ENCODE data around the gene IFNLR1.

The IFNLR1 gene

DNA sequence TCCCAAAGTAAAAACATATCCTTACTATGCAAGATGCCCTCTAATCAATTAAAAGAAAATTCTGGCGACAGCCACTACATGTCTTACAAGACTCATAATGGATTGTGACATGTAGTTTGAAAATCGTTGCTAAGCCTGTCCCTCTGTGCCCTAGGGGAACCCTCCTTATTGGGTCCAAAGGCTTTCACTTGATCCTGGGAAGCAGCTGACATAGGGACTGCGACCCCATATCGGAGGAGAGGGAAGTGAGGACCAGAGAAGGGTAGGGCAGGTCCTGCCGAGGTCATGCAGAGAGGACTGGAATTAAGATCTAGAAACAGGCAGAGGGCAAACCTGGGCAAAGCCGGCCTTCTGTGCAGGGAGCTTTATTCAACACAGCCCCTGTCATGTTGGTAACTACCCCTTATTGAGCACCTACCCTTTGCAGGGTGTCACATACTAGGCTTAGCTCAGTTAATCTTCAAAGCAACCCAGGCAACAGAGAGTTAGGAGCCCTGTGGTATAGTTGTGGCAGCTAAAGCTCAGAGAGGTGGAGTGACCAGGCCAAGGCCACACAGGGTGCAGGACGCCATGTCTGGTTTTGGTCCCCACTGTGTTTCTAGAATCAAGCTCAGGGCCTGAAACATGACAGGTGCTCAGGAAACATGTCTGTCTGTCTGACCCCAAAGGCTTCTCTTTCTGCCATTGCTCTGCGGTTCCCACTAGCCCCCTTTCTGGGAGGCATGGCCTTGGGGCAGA, 18.4 kb upstream of the IFNLR1 start:
- DNase-seq (ENCODE audit: low read depth), result no peak

DNA sequence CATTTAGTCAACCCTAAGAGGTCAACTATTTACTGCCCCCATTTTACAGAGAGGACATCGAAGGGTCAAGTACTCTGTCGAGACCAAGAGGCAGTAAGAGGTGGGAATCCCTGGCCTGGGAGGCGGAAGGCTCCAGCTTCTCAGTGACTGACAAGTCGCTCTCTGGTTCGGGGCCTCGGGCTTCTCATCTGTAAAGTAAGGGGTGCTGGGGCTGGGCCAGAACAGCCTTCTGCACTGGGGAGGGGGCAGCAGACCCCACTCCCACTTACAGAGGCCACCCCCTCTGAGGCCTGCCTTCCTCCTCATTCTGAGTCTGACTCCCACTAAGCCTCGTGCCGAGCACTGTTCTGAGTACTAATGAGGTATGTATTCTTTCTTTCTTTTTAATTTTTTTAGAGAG, 17.0 kb upstream of the IFNLR1 start:
- no peak for DNase-seq (ENCODE audit: low read depth)

DNA sequence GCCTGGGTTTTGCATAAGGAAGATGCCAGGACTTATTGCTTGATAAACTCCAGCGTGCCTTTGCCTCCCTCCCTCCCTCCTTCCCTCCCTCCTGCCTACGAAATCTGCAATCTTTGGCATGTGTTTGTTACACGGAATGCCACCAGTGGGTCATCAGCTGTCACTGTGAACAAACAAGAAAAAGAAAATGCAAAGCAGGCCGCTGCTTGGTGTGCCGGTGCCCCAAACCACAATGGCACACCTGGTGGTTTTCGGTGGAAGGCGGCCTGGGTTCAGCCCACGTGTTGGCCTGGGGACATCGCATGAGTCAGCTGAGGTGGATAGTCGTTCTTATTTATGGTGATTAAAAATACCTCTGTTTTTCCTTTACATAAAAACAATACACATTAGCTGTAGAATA, 16.3 kb upstream of the IFNLR1 start:
- no peak for DNase-seq (ENCODE audit: low read depth)

DNA sequence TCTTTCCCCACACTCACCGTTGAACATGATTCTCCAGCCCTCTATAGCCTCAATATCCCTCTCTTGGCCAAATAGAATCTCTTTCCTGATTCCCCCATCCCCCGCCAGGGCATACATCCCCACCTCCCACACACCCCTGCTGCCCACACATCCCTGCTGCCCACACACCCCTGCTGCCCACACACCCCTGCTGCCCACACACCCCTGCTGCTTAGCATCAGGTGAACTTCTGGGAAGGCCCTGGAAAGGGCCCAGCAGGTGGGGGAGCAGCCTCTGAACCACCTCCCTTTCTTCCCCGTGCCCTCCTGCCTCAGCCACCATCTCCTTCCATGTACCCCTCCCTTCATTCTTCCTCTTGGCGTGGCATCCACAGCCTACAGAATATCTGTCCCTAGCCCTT, 15.9 kb upstream of the IFNLR1 start:
- no peak for DNase-seq (ENCODE audit: low read depth)

DNA sequence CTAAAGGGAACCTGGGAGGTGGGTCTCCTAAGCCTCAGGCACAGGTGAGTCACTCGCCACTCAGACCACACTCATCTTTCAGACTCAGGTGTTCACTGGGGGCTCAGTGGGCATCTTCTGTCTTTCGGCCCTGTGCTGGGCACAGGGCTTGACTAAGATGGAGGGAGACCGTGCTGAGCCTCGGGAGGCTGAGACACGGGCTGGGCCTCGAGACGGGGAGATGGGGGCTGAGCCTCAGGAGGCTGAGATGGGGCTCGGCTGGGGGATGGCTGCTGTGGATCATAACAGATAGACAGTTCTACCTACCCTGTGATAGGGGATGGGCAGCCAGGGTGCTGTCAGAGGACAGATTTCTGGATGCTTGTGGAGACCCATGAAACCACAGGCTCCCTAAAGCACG, 15.5 kb upstream of the IFNLR1 start:
- no peak for DNase-seq (ENCODE audit: low read depth)

DNA sequence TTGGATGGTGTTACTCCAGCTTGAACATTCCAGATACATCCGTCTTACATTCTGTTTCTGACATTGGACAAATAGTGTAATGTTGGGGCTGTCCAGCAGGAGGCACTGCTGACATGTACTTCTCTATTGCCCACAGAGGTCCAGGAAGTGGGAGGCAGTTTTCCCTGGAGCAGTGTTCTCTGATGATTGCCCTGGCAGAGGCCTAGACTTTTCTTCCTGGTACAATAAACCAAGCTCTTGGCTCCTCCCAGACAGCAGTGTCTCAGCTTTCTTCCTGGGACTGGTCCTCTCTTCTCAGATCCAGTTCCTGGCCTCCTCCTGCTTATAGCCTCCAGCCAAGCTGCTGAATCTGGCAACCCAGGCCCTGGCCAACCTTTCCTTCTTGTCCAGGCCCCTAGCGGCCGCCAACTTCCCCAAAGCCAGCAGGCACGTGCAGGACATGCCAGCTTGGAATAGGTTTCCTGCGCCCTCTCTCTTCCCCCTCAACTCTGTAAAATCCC, 14.9 kb upstream of the IFNLR1 start:
- peak; percentile 84 for DNase-seq (ENCODE audit: low read depth)

DNA sequence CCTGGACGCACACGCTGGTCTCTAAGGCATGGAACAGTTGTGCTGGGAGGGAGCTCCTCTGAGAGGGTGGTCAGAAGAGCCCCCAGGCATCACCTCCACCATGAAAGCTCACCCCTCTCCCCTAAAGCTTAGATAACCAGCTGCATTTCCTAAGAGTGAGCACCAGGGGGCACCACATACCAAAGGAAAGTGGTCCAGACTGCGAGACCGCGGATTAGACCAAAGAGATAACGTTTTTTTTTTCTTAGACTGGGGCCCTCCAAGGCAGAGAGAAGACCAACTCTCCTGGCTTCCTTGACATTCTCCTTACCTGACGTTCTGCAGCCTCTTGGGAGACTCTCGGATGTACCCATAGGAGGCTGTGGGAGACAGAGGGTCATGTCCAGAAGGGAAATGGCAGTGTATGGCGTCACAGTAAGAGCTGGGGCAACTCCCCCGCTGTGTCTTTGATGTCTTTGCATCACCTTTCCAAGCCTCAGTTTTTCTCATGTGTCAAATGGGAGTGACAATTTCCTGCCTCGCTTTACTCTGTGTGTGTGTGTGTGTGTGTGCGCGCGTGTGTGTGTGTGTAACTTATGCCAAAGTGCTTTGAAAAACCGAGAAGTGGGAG, 12.3 kb upstream of the IFNLR1 start:
- DNase-seq (ENCODE audit: low read depth), result peak; percentile 51

DNA sequence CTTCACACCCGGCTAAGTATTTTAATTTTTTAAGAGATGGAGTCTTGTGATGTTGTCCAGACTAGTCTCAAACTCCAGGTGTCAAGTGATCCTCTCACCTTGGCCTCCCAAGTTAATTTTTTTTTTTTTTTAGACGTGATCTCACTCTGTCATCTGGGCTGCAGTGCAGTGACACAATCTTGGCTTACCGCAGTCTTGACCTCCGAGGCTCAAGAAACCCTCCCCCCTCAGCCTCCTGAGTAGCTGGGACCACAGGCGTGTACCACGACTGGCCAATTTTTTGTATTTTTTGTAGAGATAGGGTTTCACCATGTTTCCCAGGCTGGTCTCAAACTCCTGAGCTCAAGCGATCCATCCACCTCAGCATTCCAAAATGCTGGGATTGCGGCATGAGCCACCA, 11.7 kb upstream of the IFNLR1 start:
- no peak for DNase-seq (ENCODE audit: low read depth)

DNA sequence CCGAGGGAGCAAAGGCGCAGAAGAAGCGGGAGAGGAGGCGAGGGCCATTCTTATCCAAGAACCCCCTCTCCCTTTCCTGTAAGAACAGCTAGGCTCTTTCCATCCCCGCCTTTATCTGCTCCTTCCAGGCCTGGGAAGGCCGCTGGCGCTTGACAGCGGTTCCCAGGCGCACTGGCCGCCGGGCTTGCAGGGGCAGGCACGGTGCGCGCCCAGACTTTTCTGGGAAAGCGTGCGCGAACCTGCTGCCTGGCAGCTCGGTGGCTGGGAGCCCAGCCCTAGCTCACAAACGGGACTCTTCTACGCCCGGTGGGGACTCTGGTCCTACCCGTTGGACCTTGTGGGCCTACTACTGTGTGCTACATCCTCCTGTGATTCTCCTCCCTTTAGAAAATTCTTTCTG, 8.8 kb upstream of the IFNLR1 start:
- no peak for DNase-seq (ENCODE audit: low read depth)

DNA sequence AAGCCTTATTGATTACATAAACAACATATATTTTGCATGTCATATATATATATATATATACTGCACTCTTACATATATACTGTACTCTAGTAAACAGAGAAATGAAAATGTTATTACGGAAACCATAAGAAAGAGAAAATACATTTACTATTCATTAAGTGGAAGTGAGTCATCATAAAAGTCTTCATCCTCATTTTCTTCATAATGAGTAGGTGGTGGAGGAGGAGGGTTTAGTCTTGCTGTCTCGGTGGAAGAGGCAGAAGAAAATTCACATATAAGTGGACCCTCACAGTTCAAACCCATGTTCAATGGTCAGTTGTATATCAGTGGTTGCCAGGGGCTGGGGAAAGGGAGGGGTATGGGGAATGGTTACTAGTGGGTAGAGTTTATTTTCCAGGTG, 8.0 kb upstream of the IFNLR1 start:
- no peak for DNase-seq (ENCODE audit: low read depth)

DNA sequence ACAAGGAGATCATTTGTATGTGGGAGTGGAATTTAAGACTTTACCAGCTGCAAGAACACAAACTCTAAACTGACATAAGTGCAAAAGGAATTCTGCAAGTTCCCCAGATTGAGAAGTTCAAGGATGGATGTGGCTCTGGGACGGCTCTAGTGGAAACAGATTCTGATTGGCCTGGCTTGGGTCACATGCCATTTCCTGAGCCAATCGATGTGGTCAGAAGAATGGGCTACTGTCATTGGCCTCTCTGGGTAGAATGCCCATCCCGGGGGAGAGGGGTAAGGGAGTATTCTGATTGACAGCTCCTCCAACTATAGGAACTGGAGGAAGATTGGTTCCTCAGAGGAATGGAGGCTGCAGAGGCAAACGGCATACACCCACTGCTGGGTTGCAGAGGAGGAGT, 6.0 kb upstream of the IFNLR1 start:
- DNase-seq (ENCODE audit: low read depth), result no peak

DNA sequence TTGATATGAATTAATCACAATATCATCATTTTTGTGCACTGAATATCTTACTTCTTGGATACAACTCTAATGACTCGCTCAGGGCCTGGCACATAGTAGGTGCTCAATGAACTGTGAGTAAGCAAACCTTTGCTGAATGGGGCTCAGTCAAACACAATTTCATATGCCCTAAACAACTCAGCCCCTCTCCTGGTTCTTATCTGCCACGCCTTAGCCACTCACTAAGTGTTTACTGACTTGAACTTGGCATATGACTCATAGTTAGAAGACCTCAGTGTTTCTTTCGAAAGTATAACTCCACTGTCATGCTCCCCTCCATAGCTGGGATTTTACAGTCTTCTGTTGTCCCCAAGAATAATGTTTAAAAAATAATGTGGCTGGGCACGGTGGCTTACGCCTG, 4.8 kb upstream of the IFNLR1 start:
- DNase-seq (ENCODE audit: low read depth), result no peak

DNA sequence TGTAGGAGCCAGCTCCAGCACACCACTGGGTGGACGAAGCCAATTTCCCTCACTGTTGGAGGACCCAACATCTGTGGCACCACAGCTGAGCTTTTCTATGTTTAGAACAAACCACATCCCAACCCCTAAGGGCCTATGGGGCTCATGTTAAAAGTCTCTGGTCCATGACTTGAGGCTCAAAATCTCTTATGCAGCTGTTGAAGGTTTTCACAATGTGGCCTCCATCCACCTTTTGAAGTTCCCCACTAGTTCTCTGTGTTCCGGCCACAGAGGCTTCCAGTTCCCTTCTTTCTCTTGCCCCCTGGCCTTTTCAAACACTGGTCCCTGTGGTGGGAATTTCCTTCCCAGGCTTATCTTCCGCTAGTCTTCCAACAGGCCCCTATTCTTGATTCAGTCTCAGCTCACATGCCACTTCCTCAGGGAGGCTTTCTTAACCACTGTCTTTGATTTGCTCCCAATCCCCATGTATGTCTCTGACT, 3.9 kb upstream of the IFNLR1 start:
- no peak for DNase-seq (ENCODE audit: low read depth)

DNA sequence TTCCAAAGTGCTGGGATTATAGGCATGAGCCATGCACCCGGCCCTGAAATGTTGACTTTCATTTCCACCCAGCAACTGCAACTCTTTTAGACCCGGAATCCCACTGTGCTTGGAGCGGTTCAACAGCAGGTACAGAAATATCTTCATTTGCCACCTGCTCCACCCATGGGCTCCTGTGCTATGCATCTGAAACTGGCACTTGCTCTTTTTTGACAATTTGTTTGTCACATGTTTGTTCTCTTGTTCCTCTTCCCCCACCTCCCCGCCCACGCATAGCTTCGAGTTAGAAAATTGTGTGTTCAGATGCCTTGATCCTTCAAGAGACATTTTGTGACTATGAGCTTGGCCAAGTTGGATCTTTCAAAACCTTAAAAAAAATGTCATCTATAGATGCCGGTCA, 2.4 kb upstream of the IFNLR1 start:
- no peak for DNase-seq (ENCODE audit: low read depth)

DNA sequence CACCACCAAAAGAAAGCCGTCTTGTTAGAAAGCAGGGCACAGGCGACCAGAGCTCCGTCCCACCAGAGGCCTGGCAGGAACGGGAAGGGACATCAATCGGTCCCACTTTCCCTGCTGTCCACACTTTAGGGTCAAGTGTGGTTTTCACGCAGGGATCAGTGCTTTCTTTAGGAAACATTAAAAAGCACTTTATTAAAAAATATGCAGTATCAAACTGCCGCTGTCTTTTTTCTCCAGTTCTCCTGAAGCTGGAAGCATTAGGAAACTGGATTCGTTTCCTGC, 437 bp downstream of the IFNLR1 start:
- DNase-seq (ENCODE audit: low read depth), result no peak

DNA sequence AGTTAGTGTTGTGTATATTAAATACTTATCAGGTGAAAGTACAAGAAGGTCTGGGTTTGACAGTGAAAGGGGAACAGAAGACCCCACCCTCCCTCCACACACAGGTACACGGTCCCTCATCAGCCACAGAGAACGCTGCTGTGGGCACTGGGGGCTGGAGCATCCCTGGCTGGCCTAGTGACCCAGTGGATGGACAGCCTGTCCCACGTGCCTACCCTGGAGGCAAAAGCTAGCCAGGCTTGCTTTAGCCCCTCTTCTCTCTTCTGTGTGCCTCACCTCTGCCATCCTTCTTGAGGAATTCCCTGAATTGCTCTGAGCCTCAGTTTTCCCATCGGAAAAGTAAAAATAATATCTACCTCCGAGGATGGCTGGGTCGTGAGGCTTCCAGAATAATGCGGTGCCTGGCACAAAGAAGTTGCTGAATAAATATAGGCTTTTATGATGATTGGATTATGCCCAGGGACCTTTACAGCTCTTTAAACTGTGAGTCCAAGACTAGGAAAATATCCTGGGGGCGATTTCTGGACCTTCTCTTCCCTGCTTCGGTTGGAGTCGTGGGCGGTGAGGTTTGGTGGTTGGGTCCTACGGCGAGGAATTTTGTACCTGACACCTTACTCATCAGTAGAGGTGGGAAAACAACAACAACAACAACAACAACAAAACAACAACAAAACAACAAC, 918 bp downstream of the IFNLR1 start:
- no peak for DNase-seq (ENCODE audit: low read depth)

DNA sequence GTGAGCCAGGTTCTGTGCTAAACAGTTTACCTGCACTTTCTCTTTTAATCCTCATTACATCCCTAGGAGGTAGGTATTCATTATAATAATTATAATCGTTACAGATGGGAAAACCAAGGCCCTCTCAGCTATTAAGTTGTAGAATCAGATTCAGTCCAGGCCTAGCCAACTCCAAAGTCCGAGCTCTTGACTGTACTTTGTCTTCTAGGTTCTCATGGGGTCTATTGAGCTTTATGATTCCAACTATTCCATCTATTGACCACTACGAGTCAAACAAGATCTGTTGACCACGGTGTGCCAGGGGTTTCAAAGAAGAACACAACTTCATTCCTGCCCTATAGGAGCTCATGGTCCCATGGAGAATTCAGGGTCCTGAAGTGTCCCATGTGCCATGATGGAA, 2.0 kb downstream of the IFNLR1 start:
- no peak for DNase-seq (ENCODE audit: low read depth)

DNA sequence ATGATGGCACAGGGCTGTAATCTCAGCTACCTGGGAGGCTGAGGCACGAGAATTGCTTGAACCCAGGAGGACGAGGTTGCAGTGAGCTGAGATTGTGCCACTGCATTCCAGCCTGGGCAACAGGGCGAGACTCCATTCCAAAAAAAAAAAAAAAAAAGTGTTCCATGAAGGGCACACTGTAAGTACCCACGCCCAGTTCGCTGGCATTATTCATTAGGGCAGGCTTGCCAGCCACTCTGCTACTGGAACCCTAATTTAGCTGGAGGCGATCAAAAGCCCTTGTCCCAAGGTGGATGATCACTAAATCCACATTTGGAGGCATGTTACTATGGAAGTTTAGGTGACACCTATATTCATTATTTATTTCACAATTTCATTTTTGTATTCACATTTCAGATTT, 5.0 kb downstream of the IFNLR1 start:
- DNase-seq (ENCODE audit: low read depth), result no peak

DNA sequence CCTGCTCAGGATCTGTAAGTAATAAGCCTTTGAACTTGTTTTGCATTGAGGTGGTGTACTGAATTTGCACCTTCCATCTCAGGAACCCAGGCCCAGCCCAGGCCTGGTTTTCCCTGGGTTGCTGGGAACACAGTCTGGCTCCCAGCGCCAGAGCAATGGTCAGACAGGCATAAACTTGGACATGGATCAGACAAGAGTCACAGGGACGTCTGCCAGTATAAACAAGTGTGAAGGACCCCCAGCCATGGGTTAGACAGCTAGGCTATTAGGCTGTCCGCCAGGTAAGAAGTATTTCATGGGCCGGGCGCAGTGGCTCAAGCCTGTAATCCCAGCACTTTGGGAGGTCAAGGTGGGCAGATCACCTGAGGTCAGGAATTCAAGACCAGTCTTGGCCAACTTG, 5.5 kb downstream of the IFNLR1 start:
- DNase-seq (ENCODE audit: low read depth), result no peak

DNA sequence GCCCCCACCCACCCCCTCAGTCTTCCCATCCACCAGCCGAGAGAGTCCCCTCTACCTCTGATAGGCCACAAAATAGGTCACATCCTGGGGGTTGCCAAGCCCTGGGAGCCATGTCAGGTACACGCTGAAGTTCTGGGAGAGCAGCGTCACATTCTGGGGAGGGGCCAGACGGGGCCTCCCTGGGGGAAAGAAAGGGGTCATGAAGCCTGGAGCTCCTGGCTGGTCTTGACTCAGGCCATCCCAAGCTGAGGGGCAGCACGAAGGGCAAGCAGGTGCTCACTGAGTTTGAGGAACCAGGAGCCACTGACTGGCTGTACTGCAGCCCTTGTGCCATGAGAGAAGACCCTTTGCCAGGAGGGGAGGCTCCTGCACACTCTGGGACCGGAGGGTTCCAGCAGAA, 6.4 kb downstream of the IFNLR1 start:
- no peak for DNase-seq (ENCODE audit: low read depth)

DNA sequence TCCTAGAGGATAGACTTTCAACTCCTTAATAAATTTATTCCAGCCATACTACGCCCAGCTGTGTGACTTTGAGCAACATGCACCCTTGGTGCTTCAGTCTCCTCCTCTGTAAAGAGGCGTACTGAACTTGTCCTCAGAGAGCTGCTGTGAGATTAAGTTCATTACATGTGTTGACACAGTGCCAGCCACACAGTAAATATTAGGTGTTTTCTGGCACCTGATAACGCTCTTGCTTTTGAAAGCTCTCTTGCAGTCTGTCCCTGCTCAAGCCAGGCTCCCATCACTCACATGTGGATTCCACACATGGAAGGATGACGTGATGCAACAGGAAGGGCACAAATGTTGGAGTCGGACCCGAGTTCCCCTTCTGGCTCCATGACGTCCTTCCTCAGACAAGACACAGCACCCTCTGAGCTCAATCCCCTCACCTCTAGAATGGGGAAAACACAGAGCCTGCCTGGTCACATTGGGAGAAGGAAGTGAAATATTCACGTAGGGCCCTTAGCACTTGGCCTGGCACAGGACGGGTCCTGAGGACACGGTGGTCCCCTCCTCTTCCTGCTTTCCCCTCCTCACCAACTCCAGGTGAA, 7.7 kb downstream of the IFNLR1 start:
- no peak for DNase-seq (ENCODE audit: low read depth)

DNA sequence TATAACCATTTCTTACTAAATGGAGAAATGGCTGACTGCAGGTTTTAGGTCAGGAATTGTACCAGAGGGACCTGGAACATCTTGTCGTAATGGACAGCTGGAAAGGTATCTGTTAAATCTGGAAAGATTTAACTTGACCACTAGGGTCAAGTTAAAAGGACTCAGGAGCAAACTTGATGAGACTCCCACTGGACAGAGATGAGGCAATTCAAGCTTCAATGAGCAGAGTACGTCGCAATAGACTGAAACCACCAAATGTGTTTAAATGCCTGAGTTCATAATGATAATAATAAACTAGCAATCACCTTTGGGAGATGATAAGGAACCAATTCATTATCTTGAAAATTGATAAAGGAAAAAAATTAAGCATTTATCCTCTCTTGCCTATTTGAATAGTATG, 8.7 kb downstream of the IFNLR1 start:
- DNase-seq (ENCODE audit: low read depth), result no peak

DNA sequence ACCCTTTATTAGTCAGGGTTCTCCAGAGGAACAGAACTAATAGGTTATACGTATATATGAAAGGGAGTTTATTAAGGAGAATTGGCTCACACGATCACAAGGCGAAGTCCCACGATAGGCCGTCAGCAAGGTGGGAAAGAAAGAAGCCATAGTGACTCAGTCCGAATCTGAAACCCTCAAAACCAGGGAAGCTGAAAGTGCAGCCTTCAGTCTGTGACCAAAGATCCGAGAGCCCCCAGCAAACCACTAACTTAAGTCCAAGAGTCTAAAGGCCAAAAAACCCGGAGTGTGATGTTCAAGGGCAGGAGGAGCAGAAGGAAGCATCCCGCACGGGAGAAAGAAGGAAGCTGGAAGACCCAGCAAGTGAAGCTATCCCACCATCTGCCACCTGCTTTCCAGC, 9.9 kb downstream of the IFNLR1 start:
- no peak for DNase-seq (ENCODE audit: low read depth)
